Breast epithelium (tissue), 4 donors: ENCODE results near the gene BCL7C. TPM values are rescaled to one million over a fixed set of nuclear protein-coding genes. Genes with fewer than 3 reads are reported as not detected.

Experiments used
- DNase-seq, 2 donors: peaks; one replicate each; pipeline ENCODE4 v3.0.0-alpha.2; 2019; ENCODE audit warnings: low spot score in 2 of 2
- H3K27ac ChIP-seq, 2 donors: fragments of 200-600 bp; sonication (generic) in 1 of 2; one replicate each; pipeline ENCODE4 v1.5.1; 2016 to 2019; ENCODE audit warnings: mild to moderate bottlenecking in 1 of 2
- H3K27me3 ChIP-seq, 2 donors: fragments of 200-600 bp; sonication (generic) in 1 of 2; one replicate each; pipeline versions ENCODE4 v1.5.1 to v1.6.0; 2017 to 2019; ENCODE audit warnings: control low read depth in 1 of 2, mild to moderate bottlenecking in 1 of 2
- H3K36me3 ChIP-seq: fragments of 200-600 bp; one replicate; pipeline ENCODE4 v1.5.1; 2019
- H3K4me1 ChIP-seq, 2 donors: fragments of 200-600 bp; sonication (generic); one replicate each; pipeline ENCODE4 v1.5.1; 2016 to 2019; ENCODE audit warnings: control low read depth in 1 of 2
- H3K4me3 ChIP-seq, 3 donors: fragments of 200-600 bp; sonication (generic); 1 replicate in 2 of 3; 2 replicates in 1 of 3; pipeline ENCODE4 v1.5.1; 2016 to 2019; ENCODE audit warnings: mild to moderate bottlenecking in 3 of 3, moderate library complexity in 2 of 3
- H3K9me3 ChIP-seq, 2 donors: fragments of 200-600 bp; sonication (generic) in 1 of 2; one replicate each; pipeline ENCODE4 v1.5.1; 2016 to 2019; ENCODE audit warnings: control low read depth in 1 of 2
- POLR2A ChIP-seq: fragments of 450-650 bp; IDR thresholded peaks from one replicate; pipeline ENCODE4 v1.6.1; 2016; ENCODE audit warnings: antibody characterized with exemption, mild to moderate bottlenecking, moderate library complexity
- POLR2AphosphoS5 ChIP-seq, 3 donors: sonication (generic); formaldehyde crosslinking; IDR thresholded peaks; one replicate each; pipeline ENCODE4 v1.6.1; 2017; ENCODE audit warnings: antibody characterized with exemption in 3 of 3
- intact Hi-C: fragments of 100-400 bp; cut with DNase I; formaldehyde crosslinking; loops from one replicate; pipeline ENCODE4 v1.15.1; 2023; ENCODE audit warnings: low total_unique reads
- total RNA-seq, 3 donors: library from RNA; depleted of rRNA; stranded (reverse); fragments of >200 nt; gene quantifications; one replicate each; pipeline ENCODE4 v1.1.0, GENCODE V29; 2016
- TF ChIP-seq, protein P1 (sequence below), 3 donors: fragments of 450-650 bp; IDR thresholded peaks; one replicate each; pipeline ENCODE4 v1.5.1; 2016 to 2017; ENCODE audit warnings: antibody characterized with exemption in 3 of 3, mild to moderate bottlenecking in 3 of 3, moderate library complexity in 3 of 3

BCL7C gene
- total RNA-seq, 3 donors from 2014 or later, result 29.4 to 47.2 (median 36.2) TPM

- intact Hi-C loops, result loop anchor here (10.0 kb wide), 1 partner anchor 56 kb away; no protein-coding TSS in a partner anchor
- TF ChIP-seq POLR2A, result no peak
- TF ChIP-seq, protein P1, sequence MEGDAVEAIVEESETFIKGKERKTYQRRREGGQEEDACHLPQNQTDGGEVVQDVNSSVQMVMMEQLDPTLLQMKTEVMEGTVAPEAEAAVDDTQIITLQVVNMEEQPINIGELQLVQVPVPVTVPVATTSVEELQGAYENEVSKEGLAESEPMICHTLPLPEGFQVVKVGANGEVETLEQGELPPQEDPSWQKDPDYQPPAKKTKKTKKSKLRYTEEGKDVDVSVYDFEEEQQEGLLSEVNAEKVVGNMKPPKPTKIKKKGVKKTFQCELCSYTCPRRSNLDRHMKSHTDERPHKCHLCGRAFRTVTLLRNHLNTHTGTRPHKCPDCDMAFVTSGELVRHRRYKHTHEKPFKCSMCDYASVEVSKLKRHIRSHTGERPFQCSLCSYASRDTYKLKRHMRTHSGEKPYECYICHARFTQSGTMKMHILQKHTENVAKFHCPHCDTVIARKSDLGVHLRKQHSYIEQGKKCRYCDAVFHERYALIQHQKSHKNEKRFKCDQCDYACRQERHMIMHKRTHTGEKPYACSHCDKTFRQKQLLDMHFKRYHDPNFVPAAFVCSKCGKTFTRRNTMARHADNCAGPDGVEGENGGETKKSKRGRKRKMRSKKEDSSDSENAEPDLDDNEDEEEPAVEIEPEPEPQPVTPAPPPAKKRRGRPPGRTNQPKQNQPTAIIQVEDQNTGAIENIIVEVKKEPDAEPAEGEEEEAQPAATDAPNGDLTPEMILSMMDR (IDR thresholded peaks at IDR 0.05), result no peak
- no peak overlapping the region for H3K4me3 ChIP-seq
- H3K9me3 ChIP-seq, result no peaks in the 10 kb centered on the region
- no peak overlapping the region for H3K27ac ChIP-seq
- no peaks in the 10 kb centered on the region for H3K36me3 ChIP-seq
- H3K4me1 ChIP-seq, result peaks cover 4 to 7% of the 10 kb centered on the region in 2 donors
- DNase-seq, result no peak
- H3K27me3 ChIP-seq, result no peaks in the 10 kb centered on the region
Measured at GRCh38 chr16:30900588-30900987, 6.7 kb upstream of the BCL7C start.

- Histone ChIP-seq H3K27me3 (no peaks in the 10 kb centered on the region), H3K9me3 (no peaks in the 10 kb centered on the region), H3K4me3 (no peak overlapping the region), H3K27ac (no peak overlapping the region), H3K36me3 (no peaks in the 10 kb centered on the region), H3K4me1 (peaks cover 4 to 7% of the 10 kb centered on the region in 2 donors)
- TF ChIP-seq, protein P1 (IDR thresholded peaks at IDR 0.05), result no peak
- no peak for TF ChIP-seq POLR2A
- TF ChIP-seq POLR2AphosphoS5 (IDR thresholded peaks at IDR 0.05), result no peak
- DNase-seq, result no peak
- intact Hi-C loops, result loop anchor here (10.0 kb wide), 1 partner anchor 55 kb away; no protein-coding TSS in a partner anchor
Measured at GRCh38 chr16:30899794-30900193, 5.9 kb upstream of the BCL7C start.

DNA sequence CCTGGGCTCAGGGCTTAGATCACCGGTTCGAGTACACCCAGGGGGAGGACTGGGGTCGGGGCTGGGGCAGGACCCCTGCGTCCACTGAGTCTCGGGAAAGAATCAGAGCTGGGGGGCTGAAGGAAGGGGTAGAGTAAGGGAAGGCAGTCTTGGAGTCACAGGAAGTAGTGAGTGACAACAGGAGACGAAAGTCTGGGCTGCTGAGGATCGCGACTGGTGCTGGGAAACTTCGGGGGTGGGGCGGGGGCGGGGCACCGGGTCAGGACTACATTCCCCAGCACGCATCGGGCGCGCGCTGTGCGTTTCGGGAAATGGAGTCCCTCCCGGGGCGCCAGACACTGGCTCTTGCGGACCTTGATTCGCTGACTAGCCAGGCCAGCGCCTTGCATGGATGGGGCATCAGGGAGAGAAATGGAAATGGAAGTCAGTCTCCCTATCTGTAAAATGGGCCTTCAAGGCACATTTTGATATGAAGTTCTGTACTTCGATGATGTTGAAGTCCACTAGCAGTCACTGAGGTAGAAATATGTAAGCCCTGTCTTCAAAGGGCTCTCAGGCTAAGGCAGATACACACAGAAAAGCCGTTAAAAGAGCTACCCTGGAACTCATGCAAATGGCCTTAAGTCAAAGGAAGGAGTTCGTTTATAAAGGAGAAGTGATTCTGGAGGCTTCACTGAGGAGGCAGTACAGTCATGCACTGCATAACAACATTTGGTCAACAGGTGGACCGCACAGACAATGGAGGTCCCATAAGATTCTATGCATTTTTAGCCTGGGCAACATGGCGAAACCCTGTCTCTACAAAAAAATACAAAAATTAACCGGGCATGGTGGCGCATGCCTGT is 3.2 kb upstream of the BCL7C start:
- Histone ChIP-seq H3K4me1 (peaks cover 0 to 7% of the 10 kb centered on the region in 2 donors), H3K9me3 (no peaks in the 10 kb centered on the region), H3K27ac (peak overlapping the region; percentile 98 to 99), H3K36me3 (no peaks in the 10 kb centered on the region), H3K27me3 (no peaks in the 10 kb centered on the region), H3K4me3 (peak overlapping the region; percentile 56 to 76 (median 73))
- TF ChIP-seq POLR2AphosphoS5 (IDR thresholded peaks at IDR 0.05) (peak in 1 of 3 donors; percentile 74), POLR2A (no peak)
- TF ChIP-seq, protein P1 (IDR thresholded peaks at IDR 0.05), result no peak
- intact Hi-C loops, result no loop called here
- peak; percentile 88 to 90 for DNase-seq

DNA sequence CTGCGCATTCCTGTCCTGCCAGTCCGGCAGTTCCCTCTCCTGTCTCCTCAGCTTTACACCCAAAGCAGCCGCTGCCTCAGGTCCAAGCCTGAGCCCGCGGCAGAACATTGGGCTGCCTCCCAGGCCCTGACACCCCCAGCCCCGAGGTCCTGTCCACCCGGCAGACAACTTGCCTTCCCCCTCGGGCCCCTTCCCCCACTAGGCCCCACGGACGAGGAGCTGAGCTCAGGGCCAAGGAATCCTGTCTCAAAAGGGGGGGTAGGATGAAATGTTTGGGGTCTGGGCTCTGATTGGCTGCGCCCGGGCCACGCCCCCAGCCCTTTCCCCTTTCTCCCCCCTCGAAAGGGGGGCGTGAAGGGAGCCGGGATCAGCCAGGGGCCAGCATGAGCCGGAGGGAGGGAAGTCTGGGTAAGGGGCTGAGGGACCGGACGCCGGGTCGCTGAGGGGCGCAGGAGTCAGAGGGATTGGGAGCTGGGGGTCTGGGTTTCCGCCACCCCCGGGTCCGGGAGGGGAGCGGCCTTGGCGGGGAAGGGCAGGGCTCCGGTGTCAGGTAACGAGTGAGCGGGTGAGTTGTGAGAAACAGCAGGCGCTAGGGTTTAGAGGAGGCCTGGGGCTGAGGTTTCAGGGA is 2.5 kb upstream of the BCL7C start, which contains the start of gene CTF1:
Gene CTF1, plus strand, starts transcription at position 354 of the 628 bp plus-strand sequence. Its CDS starts 30 bp downstream, at position 384.
- peak; percentile 70 to 82 for DNase-seq
- H3K27ac ChIP-seq, result peak within 1 kb of the TSS; percentile 98 to 99
- H3K9me3 ChIP-seq, result no peaks in the 10 kb centered on the region
- peak within 1 kb of the TSS; percentile 56 to 76 (median 73) for H3K4me3 ChIP-seq
- no peaks in the 10 kb centered on the region for H3K36me3 ChIP-seq
- no peaks in the 10 kb centered on the region for H3K27me3 ChIP-seq
- H3K4me1 ChIP-seq, result peaks cover 0 to 6% of the 10 kb centered on the region in 2 donors
- intact Hi-C loops, result no loop called here
- TF ChIP-seq POLR2AphosphoS5 (IDR thresholded peaks at IDR 0.05) (peak; percentile 54 to 78 (median 76)), POLR2A (peak; percentile 45)
- TF ChIP-seq, protein P1 (IDR thresholded peaks at IDR 0.05), result no peak
